Endothelial cell of umbilical vein (primary cell): ENCODE measurements around the gene TYROBP. TPM values are rescaled to one million over a fixed set of nuclear protein-coding genes. Genes with fewer than 3 reads are reported as not detected.

Source experiments
- BruUV-seq: library from RNA; stranded (reverse); fragments of 400-500 nt; replicated peaks from 2 replicates; lab custom pipeline; 2021; lab: Mats Ljungman, UMichigan
- CTCF ChIA-PET: fragments of 300-600, 350-600 bp; sonication (Branson Sonifier 250); formaldehyde crosslinking; loops from one replicate; lab custom pipeline; 2021; ENCODE audit warnings: antibody characterized with exemption, inconsistent platforms; lab: Charles Lee
- POLR2A ChIA-PET: fragments of 300-600, 350-600 bp; sonication (Branson Sonifier 250); formaldehyde crosslinking; loops from one replicate; lab custom pipeline; 2021; ENCODE audit warnings: antibody characterized with exemption, inconsistent platforms; lab: Charles Lee
- DNase-seq: peaks from one replicate; pipeline ENCODE4 v3.0.0-alpha.2; 2011; ENCODE audit warnings: low read depth, low spot score
- FAIRE-seq: peaks from 2 replicates; lab custom pipeline; 2011; peaks lifted over from hg19 to GRCh38; lab: Jason Lieb, UNC
- H2AFZ ChIP-seq: 2 replicates; pipeline ENCODE4 v1.6.0; 2012; ENCODE audit warnings: low read depth, low read length, control low read depth, inconsistent platforms
- H3K27ac ChIP-seq: 2 replicates; pipeline ENCODE4 v1.5.1; 2011; ENCODE audit warnings: low read depth, mild to moderate bottlenecking, control low read depth, low read length, moderate library complexity; ENCODE audit not compliant: insufficient read depth
- H3K27me3 ChIP-seq, 2 experiments: 2 replicates each; pipeline versions ENCODE4 v1.6.0 to v1.6.1; 2011; ENCODE audit warnings: low read length in 2 of 2, mixed read lengths in 1 of 2; ENCODE audit not compliant: control insufficient read depth in 2 of 2, insufficient read depth in 2 of 2
- H3K36me3 ChIP-seq, 2 experiments: 2 replicates in 1 of 2; 3 replicates in 1 of 2; pipeline ENCODE4 v1.5.1; 2011; ENCODE audit warnings: low read length in 2 of 2, mild to moderate bottlenecking in 1 of 2, moderate library complexity in 1 of 2; ENCODE audit not compliant: control insufficient read depth in 2 of 2, insufficient read depth in 2 of 2; ENCODE audit errors: extremely low read depth in 1 of 2
- H3K4me1 ChIP-seq: 3 replicates; pipeline ENCODE4 v1.5.1; 2011; ENCODE audit warnings: mild to moderate bottlenecking, low read length; ENCODE audit not compliant: control insufficient read depth, insufficient read depth; ENCODE audit errors: extremely low read depth
- H3K4me2 ChIP-seq: 2 replicates; pipeline ENCODE4 v1.6.1; 2011; ENCODE audit warnings: low read length, control low read depth, mixed read lengths; ENCODE audit not compliant: insufficient read depth
- H3K4me3 ChIP-seq, 3 experiments: fragments of 200-600 bp in 1 of 3; sonication (generic), shearing (Covaris generic) in 1 of 3; replicated peaks in 1 of 3; 2 replicates each; pipeline ENCODE4 v1.5.1; 2011 to 2016; ENCODE audit warnings: control low read depth in 3 of 3, low read length in 3 of 3, mild to moderate bottlenecking in 2 of 3, inconsistent platforms in 1 of 3, low read depth in 1 of 3, moderate library complexity in 1 of 3; ENCODE audit not compliant: insufficient read depth in 1 of 3
- H3K79me2 ChIP-seq: 2 replicates; pipeline ENCODE4 v1.6.0; 2012; ENCODE audit warnings: low read length, inconsistent platforms; ENCODE audit not compliant: control insufficient read depth, insufficient read depth
- H3K9ac ChIP-seq: replicated peaks from 2 replicates; pipeline ENCODE3; 2011; ENCODE audit warnings: low read length, control low read depth; ENCODE audit not compliant: insufficient read depth; ENCODE audit errors: extremely low read depth
- H3K9me1 ChIP-seq: replicated peaks from 3 replicates; pipeline ENCODE4 v1.6.0; 2011; ENCODE audit warnings: mild to moderate bottlenecking, low read length; ENCODE audit not compliant: control insufficient read depth, insufficient read depth; ENCODE audit errors: extremely low read depth
- H3K9me3 ChIP-seq: replicated peaks from 2 replicates; pipeline ENCODE4 v1.5.1; 2012; ENCODE audit warnings: low read length, inconsistent platforms; ENCODE audit not compliant: control insufficient read depth, insufficient read depth
- H4K20me1 ChIP-seq: replicated peaks from 2 replicates; pipeline ENCODE3; 2011; ENCODE audit warnings: mild to moderate bottlenecking, low read length; ENCODE audit not compliant: control insufficient read depth, insufficient read depth; ENCODE audit errors: extremely low read depth
- CTCF ChIP-seq, 2 donors: IDR thresholded peaks; 1 replicate in 1 of 2; 2 replicates in 1 of 2; pipeline ENCODE4 v1.5.1; 2011; ENCODE audit warnings: low read length in 2 of 2, mild to moderate bottlenecking in 2 of 2, moderate library complexity in 2 of 2, control low read depth in 1 of 2, inconsistent platforms in 1 of 2, low read depth in 1 of 2; ENCODE audit not compliant: insufficient read depth in 1 of 2; ENCODE audit errors: extremely low read depth in 1 of 2
- EZH2 ChIP-seq: IDR thresholded peaks from 2 replicates; pipeline ENCODE4 v1.6.1; 2012; ENCODE audit warnings: borderline replicate concordance, low read depth, mild to moderate bottlenecking, moderate library complexity, low read length, inconsistent platforms; ENCODE audit not compliant: severe bottlenecking
- FOS ChIP-seq: IDR thresholded peaks from 2 replicates; pipeline ENCODE4 v1.6.1; 2011; ENCODE audit warnings: mild to moderate bottlenecking, low read length, moderate library complexity, borderline replicate concordance; ENCODE audit not compliant: insufficient read depth
- GATA2 ChIP-seq: IDR thresholded peaks from 2 replicates; pipeline ENCODE4 v1.7.0; 2011; ENCODE audit warnings: low read depth, mild to moderate bottlenecking, moderate library complexity, mixed read lengths, low read length; ENCODE audit not compliant: insufficient read length, insufficient read depth
- JUN ChIP-seq: IDR thresholded peaks from 2 replicates; pipeline ENCODE4 v1.6.1; 2011; ENCODE audit warnings: borderline replicate concordance, low read depth; ENCODE audit not compliant: insufficient read length, insufficient read depth
- MAX ChIP-seq: IDR thresholded peaks from 2 replicates; pipeline ENCODE4 v1.6.1; 2011; ENCODE audit not compliant: insufficient read depth, insufficient read length
- MYC ChIP-seq: IDR thresholded peaks from one replicate; pipeline ENCODE4 v1.6.1; 2011; ENCODE audit warnings: mild to moderate bottlenecking, low read depth, low read length
- POLR2A ChIP-seq: IDR thresholded peaks from 2 replicates; pipeline ENCODE4 v1.6.1; 2012; ENCODE audit warnings: low read depth, mild to moderate bottlenecking, control low read depth, low read length
- POLR2AphosphoS5 ChIP-seq: IDR thresholded peaks from 2 replicates; pipeline ENCODE4 v1.6.1; 2012; ENCODE audit warnings: low read depth, mild to moderate bottlenecking, control low read depth, low read length, moderate library complexity; ENCODE audit not compliant: insufficient read depth
- dilution Hi-C: fragments of 300-500 bp; cut with MboI; formaldehyde crosslinking; loops from one replicate; pipeline ENCODE4 v1.15.0; 2019; ENCODE audit warnings: low sequenced_read_pairs; ENCODE audit not compliant: extremely low pct_ligation_motif_present
- intact Hi-C: fragments of 100-400 bp; cut with micrococcal nuclease; formaldehyde crosslinking; loops from one replicate; pipeline ENCODE4 v1.10.0; 2022
- polyA plus RNA-seq, 4 experiments: library from polyadenylated mRNA; depleted of rRNA in 3 of 4; stranded (reverse) in 3 of 4; unstranded in 1 of 4; fragments of >200 nt; gene quantifications; 2 replicates each; pipeline versions ENCODE4 v1.2.1 to v1.2.3, GENCODE V29; 2011 to 2012; ENCODE audit warnings: missing spikeins in 1 of 4
- total RNA-seq: library from RNA; stranded (reverse); gene quantifications from 2 replicates; pipeline ENCODE4 v1.2.3, GENCODE V29; 2021

Gene TYROBP
- total and polyA plus RNA-seq, 2 donors (not counting 3 experiments of a cell fraction or from before 2014, with no cell fraction given), result not detected

- intact Hi-C loops (no loop called here), dilution Hi-C loops (no loop called here)
- Histone ChIP-seq H3K4me3 (no peak overlapping the region), H3K4me2 (no peak overlapping the region), H2AFZ (no peak overlapping the region), H3K79me2 (no peaks in the 10 kb centered on the region), H3K9ac (no peak overlapping the region), H3K27ac (no peak overlapping the region), H3K36me3 (no peaks in the 10 kb centered on the region), H3K9me3 (no peaks in the 10 kb centered on the region), H3K9me1 (no peaks in the 10 kb centered on the region), H3K27me3 (peaks cover 0 to 2% of the 10 kb centered on the region in 2 experiments), H3K4me1 (peaks cover 5% of the 10 kb centered on the region), H4K20me1 (no peaks in the 10 kb centered on the region)
- DNase-seq (no peak), FAIRE-seq (no peak)
- TF ChIP-seq FOS, result no peak
- TF ChIP-seq POLR2AphosphoS5, result no peak
- TF ChIP-seq MAX, result no peak
- no peak for TF ChIP-seq MYC
- TF ChIP-seq JUN, result no peak
- POLR2A ChIA-PET, result no interaction called here
- CTCF ChIA-PET, result no interaction called here
- BruUV-seq, result no TSS peak
Measured at GRCh38 chr19:35928507-35928906, 20.4 kb upstream of the TYROBP start.

GRCh38 chr19:35925501-35925900 is 17.4 kb upstream of the TYROBP start:
- H3K27me3 ChIP-seq, result peaks cover 0 to 2% of the 10 kb centered on the region in 2 experiments
- no peaks in the 10 kb centered on the region for H3K36me3 ChIP-seq
- no peaks in the 10 kb centered on the region for H3K79me2 ChIP-seq
- no peak overlapping the region for H3K9ac ChIP-seq
- no peak overlapping the region for H3K4me2 ChIP-seq
- TF ChIP-seq POLR2AphosphoS5 (no peak), CTCF (IDR thresholded peaks at IDR 0.05; ENCODE audit: extremely low read depth in 1 of 2, insufficient read depth in 1 of 2, low read depth in 1 of 2, low read length in 2 of 2) (no peak), EZH2 (no peak), GATA2 (no peak), MAX (no peak), MYC (no peak), JUN (no peak), POLR2A (no peak), FOS (no peak)
- intact Hi-C loops, result no loop called here
- no peaks in the 10 kb centered on the region for H3K9me3 ChIP-seq
- dilution Hi-C loops, result no loop called here
- no peaks in the 10 kb centered on the region for H4K20me1 ChIP-seq
- H3K4me1 ChIP-seq, result no peaks in the 10 kb centered on the region
- DNase-seq, result no peak
- ChIA-PET POLR2A (no interaction called here), CTCF (no interaction called here)
- no peak overlapping the region for H2AFZ ChIP-seq
- FAIRE-seq, result no peak
- BruUV-seq, result no TSS peak
- H3K9me1 ChIP-seq, result no peaks in the 10 kb centered on the region
- no peak overlapping the region for H3K4me3 ChIP-seq
- no peak overlapping the region for H3K27ac ChIP-seq
